AG04450 (cell line): ENCODE measurements around the gene C19orf33. TPM values are rescaled to one million over a fixed set of nuclear protein-coding genes. Genes with fewer than 3 reads are reported as not detected.

Experiments used
- CTCF ChIA-PET: fragments of 300-600, 350-600 bp; formaldehyde crosslinking; extraction: SDS; loops from one replicate; lab custom pipeline; 2022; ENCODE audit warnings: antibody characterized with exemption, inconsistent platforms; lab: Charles Lee
- POLR2A ChIA-PET: fragments of 350-600 bp; formaldehyde crosslinking; extraction: SDS; loops from one replicate; lab custom pipeline; 2021; ENCODE audit warnings: antibody characterized with exemption, inconsistent platforms; lab: Yijun Ruan, JAX
- DNase-seq: peaks from one replicate; pipeline ENCODE4 v3.0.0-alpha.2; 2011; ENCODE audit warnings: low read depth, low spot score
- H3K27ac ChIP-seq: one replicate; pipeline ENCODE4 v1.5.1; 2012; ENCODE audit warnings: low read depth, low read length, control low read depth
- H3K27me3 ChIP-seq: one replicate; pipeline ENCODE4 v1.6.0; 2012; ENCODE audit warnings: low read length; ENCODE audit not compliant: control insufficient read depth, insufficient read depth
- H3K4me3 ChIP-seq: 2 replicates; pipeline ENCODE4 v1.5.1; 2011; ENCODE audit warnings: mild to moderate bottlenecking, low read depth, low read length, control low read depth
- H3K9me3 ChIP-seq: 2 replicates; pipeline ENCODE4 v1.5.1; 2012; ENCODE audit warnings: low read length; ENCODE audit not compliant: control insufficient read depth, insufficient read depth
- CTCF ChIP-seq: IDR thresholded peaks from 2 replicates; pipeline ENCODE4 v1.5.1; 2011; ENCODE audit warnings: low read depth, low read length, control low read depth, inconsistent platforms
- polyA plus RNA-seq: library from polyadenylated mRNA; depleted of rRNA; stranded (reverse); fragments of >200 nt; gene quantifications from 2 replicates; pipeline ENCODE4 v1.2.3, GENCODE V29; 2011

C19orf33 gene
- polyA plus RNA-seq, 1 experiment, result 0.38 TPM

DNA sequence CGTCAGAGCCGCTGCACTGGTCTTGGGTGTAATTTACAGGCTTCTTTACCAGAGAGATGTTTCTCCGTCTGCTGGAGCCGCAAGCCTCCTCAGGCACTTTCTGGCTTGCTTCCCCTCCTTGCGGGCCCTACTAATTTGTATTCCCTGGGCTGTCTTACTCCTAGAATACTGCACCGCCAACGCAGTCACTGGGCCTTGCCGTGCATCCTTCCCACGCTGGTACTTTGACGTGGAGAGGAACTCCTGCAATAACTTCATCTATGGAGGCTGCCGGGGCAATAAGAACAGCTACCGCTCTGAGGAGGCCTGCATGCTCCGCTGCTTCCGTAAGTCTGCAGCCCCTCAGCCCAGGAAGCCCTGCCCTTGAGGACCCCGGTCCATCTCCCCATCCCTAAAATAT is 14.1 kb upstream of the C19orf33 start:
- DNase-seq, result no peak
- no peaks in the 10 kb centered on the region for H3K9me3 ChIP-seq
- no peak overlapping the region for H3K4me3 ChIP-seq
- POLR2A ChIA-PET, result interaction anchor here (0.6 to 1.2 kb wide), 7 partner anchors 8 to 285 kb away, joined by 3 to 6 read pairs (median 4); partner anchors contain the start of gene C19orf33
- TF ChIP-seq CTCF, result no peak
- no peaks in the 10 kb centered on the region for H3K27me3 ChIP-seq
- peak overlapping the region; percentile 70 for H3K27ac ChIP-seq
- CTCF ChIA-PET, result interaction anchor here (1.2 to 2.4 kb wide), 2 partner anchors 9 to 46 kb away, joined by 3 to 10 read pairs; no protein-coding TSS in a partner anchor

GRCh38 chr19:38290631-38291147 is 13.4 kb upstream of the C19orf33 start:
- H3K4me3 ChIP-seq, result no peak overlapping the region
- no peaks in the 10 kb centered on the region for H3K9me3 ChIP-seq
- ChIA-PET POLR2A (interaction anchor here (0.6 to 1.2 kb wide), 5 partner anchors 8 to 40 kb away, joined by 3 to 6 read pairs (median 4); partner anchors contain the start of gene C19orf33), CTCF (interaction anchor here (1.2 to 2.4 kb wide), 2 partner anchors 8 to 47 kb away, joined by 3 to 10 read pairs; no protein-coding TSS in a partner anchor)
- TF ChIP-seq CTCF, result no peak
- H3K27ac ChIP-seq, result peak overlapping the region; percentile 80
- no peaks in the 10 kb centered on the region for H3K27me3 ChIP-seq
- DNase-seq, result peak; percentile 86

GRCh38 chr19:38291855-38292254 is 12.2 kb upstream of the C19orf33 start:
- H3K27ac ChIP-seq, result no peak overlapping the region
- H3K9me3 ChIP-seq, result no peaks in the 10 kb centered on the region
- no peak for TF ChIP-seq CTCF
- no peak overlapping the region for H3K4me3 ChIP-seq
- ChIA-PET CTCF (interaction anchor here (2.4 kb wide), 1 partner anchor 48 kb away, joined by 10 read pairs; no protein-coding TSS in a partner anchor), POLR2A (no interaction called here)
- H3K27me3 ChIP-seq, result no peaks in the 10 kb centered on the region
- DNase-seq, result no peak

GRCh38 chr19:38293281-38293680 is 10.8 kb upstream of the C19orf33 start:
- no peak overlapping the region for H3K4me3 ChIP-seq
- TF ChIP-seq CTCF, result no peak
- H3K27me3 ChIP-seq, result no peaks in the 10 kb centered on the region
- H3K27ac ChIP-seq, result no peak overlapping the region
- no peak for DNase-seq
- no peaks in the 10 kb centered on the region for H3K9me3 ChIP-seq
- ChIA-PET CTCF (no interaction called here), POLR2A (no interaction called here)

DNA sequence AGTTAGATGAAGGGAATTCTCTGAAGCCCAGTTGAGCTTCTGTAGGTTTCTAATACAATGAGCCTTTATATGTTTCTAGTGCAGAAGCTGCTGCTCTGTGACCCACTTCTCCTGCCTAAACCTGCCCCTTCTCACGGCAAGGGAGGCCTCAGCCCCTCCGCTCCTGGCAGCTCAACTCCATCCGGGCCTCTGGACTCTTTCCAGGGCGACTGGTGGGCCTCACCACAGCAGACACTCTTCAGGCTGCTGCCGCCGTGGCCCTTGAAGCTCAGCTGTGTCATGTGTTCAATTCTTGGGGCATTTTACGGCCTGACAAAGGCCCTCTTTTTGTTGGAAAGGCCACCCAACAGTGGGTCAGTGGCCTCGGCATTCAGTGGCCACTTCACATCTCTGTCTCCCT is 10.0 kb upstream of the C19orf33 start:
- Histone ChIP-seq H3K9me3 (no peaks in the 10 kb centered on the region), H3K4me3 (no peak overlapping the region), H3K27ac (no peak overlapping the region), H3K27me3 (no peaks in the 10 kb centered on the region)
- DNase-seq, result no peak
- ChIA-PET CTCF (no interaction called here), POLR2A (no interaction called here)
- TF ChIP-seq CTCF, result no peak
